ENCODE data around the gene SLC8A3.

- TF ChIP-seq EZH2 (IDR thresholded peaks at IDR 0.05; ENCODE audit: borderline replicate concordance, low read length) (no peak), CTCF (IDR thresholded peaks at IDR 0.05; ENCODE audit: low read length) (no peak)
Measured at GRCh38 chr14:70171726-70172125, 17.0 kb downstream of the SLC8A3 start.
